ENCODE data around the gene PEF1. TPM values are rescaled to one million over a fixed set of nuclear protein-coding genes. Genes with fewer than 3 reads are reported as not detected.

The PEF1 gene
- total RNA-seq, 1 donor from 2014 or later = 53.3 TPM

DNA sequence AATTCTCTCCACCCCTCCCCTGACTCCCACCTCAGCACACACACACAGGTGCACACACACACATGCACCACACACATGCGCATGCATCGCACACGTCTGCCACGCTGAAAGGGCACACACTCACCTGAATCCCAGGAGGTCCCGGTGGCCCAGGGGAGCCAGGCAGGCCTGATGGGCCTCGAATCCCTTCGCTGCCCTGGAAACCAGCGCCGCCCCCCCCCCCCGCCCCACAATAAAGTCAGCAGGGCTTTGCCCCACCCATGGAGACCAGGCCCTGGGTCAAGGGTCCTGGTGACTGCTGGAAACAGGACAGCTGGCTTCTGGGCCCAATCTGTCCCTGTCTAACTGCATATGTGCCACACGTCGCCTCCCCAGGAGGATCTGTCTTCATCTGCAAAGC lies 17.8 kb upstream of the PEF1 start:
- peaks cover 0 to 3% of the 10 kb centered on the region in 2 donors for H3K36me3 ChIP-seq
- peaks cover 24% of the 10 kb centered on the region for H3K4me1 ChIP-seq
- intact Hi-C loops (cut with DNase I) = no loop called here
- no peaks in the 10 kb centered on the region for H3K9me3 ChIP-seq
- no peak overlapping the region for H3K4me3 ChIP-seq
- no peak for DNase-seq (ENCODE audit: extremely low spot score in 2 of 2)
- no peaks in the 10 kb centered on the region for H3K27me3 ChIP-seq
- TF ChIP-seq POLR2AphosphoS5 (IDR thresholded peaks at IDR 0.05; ENCODE audit: insufficient read depth in 1 of 2, low read depth in 1 of 2) (no peak), POLR2A (IDR thresholded peaks at IDR 0.05) (no peak)
- TF ChIP-seq, protein P1, sequence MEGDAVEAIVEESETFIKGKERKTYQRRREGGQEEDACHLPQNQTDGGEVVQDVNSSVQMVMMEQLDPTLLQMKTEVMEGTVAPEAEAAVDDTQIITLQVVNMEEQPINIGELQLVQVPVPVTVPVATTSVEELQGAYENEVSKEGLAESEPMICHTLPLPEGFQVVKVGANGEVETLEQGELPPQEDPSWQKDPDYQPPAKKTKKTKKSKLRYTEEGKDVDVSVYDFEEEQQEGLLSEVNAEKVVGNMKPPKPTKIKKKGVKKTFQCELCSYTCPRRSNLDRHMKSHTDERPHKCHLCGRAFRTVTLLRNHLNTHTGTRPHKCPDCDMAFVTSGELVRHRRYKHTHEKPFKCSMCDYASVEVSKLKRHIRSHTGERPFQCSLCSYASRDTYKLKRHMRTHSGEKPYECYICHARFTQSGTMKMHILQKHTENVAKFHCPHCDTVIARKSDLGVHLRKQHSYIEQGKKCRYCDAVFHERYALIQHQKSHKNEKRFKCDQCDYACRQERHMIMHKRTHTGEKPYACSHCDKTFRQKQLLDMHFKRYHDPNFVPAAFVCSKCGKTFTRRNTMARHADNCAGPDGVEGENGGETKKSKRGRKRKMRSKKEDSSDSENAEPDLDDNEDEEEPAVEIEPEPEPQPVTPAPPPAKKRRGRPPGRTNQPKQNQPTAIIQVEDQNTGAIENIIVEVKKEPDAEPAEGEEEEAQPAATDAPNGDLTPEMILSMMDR (IDR thresholded peaks at IDR 0.05) = no peak
- H3K27ac ChIP-seq = no peak overlapping the region

DNA sequence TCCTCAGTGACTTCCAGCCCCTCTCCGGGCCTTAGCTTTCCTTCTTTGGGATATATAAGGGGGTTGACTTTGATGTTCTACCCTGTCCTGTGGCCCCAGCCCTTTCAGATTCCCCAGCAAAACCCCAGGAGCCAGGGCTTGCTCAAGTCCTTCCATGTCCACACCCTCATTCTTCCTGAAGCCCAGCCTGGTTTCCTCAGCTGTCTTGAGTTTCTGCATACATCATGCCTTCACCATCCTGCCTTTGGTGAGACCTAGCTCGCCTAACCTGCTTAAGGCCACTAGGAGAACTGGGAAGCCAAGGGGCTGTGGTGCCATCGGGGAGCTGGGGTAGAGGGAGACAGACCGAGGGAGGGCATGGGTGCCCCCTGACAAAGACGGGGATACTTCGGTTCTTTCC lies 17.2 kb upstream of the PEF1 start:
- H3K27ac ChIP-seq = no peak overlapping the region
- TF ChIP-seq, protein P1 (IDR thresholded peaks at IDR 0.05) = no peak
- TF ChIP-seq POLR2A (IDR thresholded peaks at IDR 0.05) (no peak), POLR2AphosphoS5 (IDR thresholded peaks at IDR 0.05; ENCODE audit: insufficient read depth in 1 of 2, low read depth in 1 of 2) (no peak)

DNA sequence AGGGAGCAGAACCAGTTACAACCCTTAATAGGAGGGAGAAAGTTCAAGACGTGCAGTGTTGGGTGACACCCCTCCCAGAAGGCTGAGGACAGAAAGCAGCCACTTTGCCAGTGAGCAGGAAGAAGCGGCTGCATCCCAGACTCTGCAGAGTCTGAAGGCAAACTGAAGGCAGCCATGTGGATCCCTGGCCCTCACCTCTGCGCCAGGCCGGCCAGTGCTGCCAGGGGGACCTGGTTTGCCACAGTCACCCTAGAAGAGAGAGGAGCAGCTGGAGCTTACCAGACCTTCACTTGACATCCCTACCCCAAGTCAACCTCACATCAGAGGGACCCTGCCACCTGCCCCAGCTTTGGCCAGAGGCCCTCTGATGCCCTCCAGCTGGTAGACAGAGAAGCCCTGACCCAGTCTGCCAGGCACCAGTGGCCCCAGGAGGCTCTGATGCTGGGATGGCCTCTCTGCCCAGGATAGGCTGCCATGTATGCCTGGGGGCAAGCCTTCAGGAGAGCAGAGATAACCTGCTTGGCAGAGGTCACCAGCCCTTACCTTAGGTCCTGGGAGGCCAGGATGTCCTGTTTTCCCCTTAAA lies 16.3 kb upstream of the PEF1 start:
- DNase-seq (ENCODE audit: extremely low spot score in 2 of 2) = no peak
- intact Hi-C loops (cut with DNase I) = no loop called here
- Histone ChIP-seq H3K27ac (no peak overlapping the region), H3K36me3 (peaks cover 0 to 3% of the 10 kb centered on the region in 2 donors), H3K9me3 (no peaks in the 10 kb centered on the region), H3K27me3 (no peaks in the 10 kb centered on the region), H3K4me3 (no peak overlapping the region), H3K4me1 (peaks cover 9% of the 10 kb centered on the region)
- TF ChIP-seq, protein P1 (IDR thresholded peaks at IDR 0.05) = no peak
- no peak for TF ChIP-seq POLR2A (IDR thresholded peaks at IDR 0.05)
- no peak for TF ChIP-seq POLR2AphosphoS5 (IDR thresholded peaks at IDR 0.05; ENCODE audit: insufficient read depth in 1 of 2, low read depth in 1 of 2)

More for the DNA sequence above, 17.2 kb upstream of the PEF1 start:
- DNase-seq (ENCODE audit: extremely low spot score in 2 of 2) = no peak
- peaks cover 0 to 3% of the 10 kb centered on the region in 2 donors for H3K36me3 ChIP-seq
- H3K9me3 ChIP-seq = no peaks in the 10 kb centered on the region
- H3K4me3 ChIP-seq = no peak overlapping the region
- H3K4me1 ChIP-seq = peaks cover 18% of the 10 kb centered on the region
- intact Hi-C loops (cut with DNase I) = no loop called here
- H3K27me3 ChIP-seq = no peaks in the 10 kb centered on the region

DNA sequence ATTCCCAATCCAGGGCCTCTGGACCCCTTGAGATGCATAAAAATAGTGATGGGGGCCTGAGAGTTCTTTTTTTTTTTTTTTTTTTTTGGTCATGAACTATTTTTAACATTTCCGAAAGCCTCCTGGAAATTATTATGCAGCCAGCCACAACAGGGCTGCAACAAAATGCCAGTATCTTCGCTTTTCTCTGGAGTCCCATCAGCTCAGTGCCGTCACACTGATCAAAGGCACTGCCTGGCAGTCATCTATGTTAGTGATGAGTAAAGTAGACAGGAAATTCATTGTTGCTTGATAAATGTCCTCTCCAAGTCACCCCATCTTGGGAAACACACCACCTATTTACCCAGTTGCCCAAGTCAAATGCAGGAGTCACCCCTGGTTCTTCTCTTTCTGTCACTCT lies 15.2 kb upstream of the PEF1 start:
- Histone ChIP-seq H3K27me3 (no peaks in the 10 kb centered on the region), H3K4me1 (no peaks in the 10 kb centered on the region), H3K4me3 (no peak overlapping the region), H3K9me3 (no peaks in the 10 kb centered on the region), H3K27ac (no peak overlapping the region), H3K36me3 (peaks cover 0 to 3% of the 10 kb centered on the region in 2 donors)
- TF ChIP-seq, protein P1 (IDR thresholded peaks at IDR 0.05) = no peak
- no peak for TF ChIP-seq POLR2A (IDR thresholded peaks at IDR 0.05)
- TF ChIP-seq POLR2AphosphoS5 (IDR thresholded peaks at IDR 0.05; ENCODE audit: insufficient read depth in 1 of 2, low read depth in 1 of 2) = no peak
- intact Hi-C loops (cut with DNase I) = no loop called here
- DNase-seq (ENCODE audit: extremely low spot score in 2 of 2) = no peak

DNA sequence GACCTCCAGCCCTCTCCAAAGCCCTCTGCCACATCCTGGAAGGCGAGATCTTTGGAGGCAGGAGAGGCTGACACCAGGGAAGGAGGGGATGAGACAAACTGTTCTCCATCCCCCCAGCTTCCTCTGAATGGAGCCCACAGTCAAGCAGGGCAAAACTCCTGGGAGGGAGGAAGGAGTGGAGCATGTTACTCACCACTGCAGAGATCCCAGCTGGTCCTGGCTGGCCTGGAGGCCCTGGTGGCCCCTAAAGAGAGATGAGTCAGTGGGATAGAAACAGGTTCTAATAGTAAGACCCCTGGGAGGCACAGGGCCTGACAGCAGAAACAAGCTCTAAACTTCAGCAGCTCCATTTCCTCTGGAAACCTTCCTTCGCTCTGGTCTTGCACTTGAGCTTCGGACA lies 14.0 kb upstream of the PEF1 start:
- H3K36me3 ChIP-seq = peaks cover 0 to 3% of the 10 kb centered on the region in 2 donors
- no peak overlapping the region for H3K27ac ChIP-seq
- H3K27me3 ChIP-seq = no peaks in the 10 kb centered on the region
- no peak overlapping the region for H3K4me3 ChIP-seq
- intact Hi-C loops (cut with DNase I) = no loop called here
- DNase-seq (ENCODE audit: extremely low spot score in 2 of 2) = no peak
- H3K4me1 ChIP-seq = no peaks in the 10 kb centered on the region
- TF ChIP-seq POLR2AphosphoS5 (IDR thresholded peaks at IDR 0.05; ENCODE audit: insufficient read depth in 1 of 2, low read depth in 1 of 2) = no peak
- H3K9me3 ChIP-seq = no peaks in the 10 kb centered on the region

Data from vagina (tissue), 2 donors.